GM18499 (cell line): Measurements from ENCODE around the gene ODAPH.
"Not testable (repeated sequence)": the region's sequence is repeated elsewhere in the genome, so short reads cannot be mapped to it uniquely, and the experiment has no call there.

Experiments
- ATAC-seq: cut with Tn5 transposase; IDR thresholded peaks from one replicate; pipeline ENCODE4 v1.9.1; 2021; ENCODE audit warnings: moderate number of reproducible peaks; ENCODE audit not compliant: insufficient read depth, unreplicated experiment

ODAPH gene

GRCh38 chr4:75555294-75556164 lies at the start of gene ODAPH:
Gene ODAPH, plus strand, starts transcription at chr4:75556066. Its CDS starts 17 bp downstream, at chr4:75556083.
- peak; percentile 99 for ATAC-seq

- not testable (repeated sequence) for ATAC-seq
Observed at GRCh38 chr4:75509592-75509991, 46.3 kb upstream of the ODAPH start.

GRCh38 chr4:75511841-75512240 lies 44.0 kb upstream of the ODAPH start:
- no peak for ATAC-seq

GRCh38 chr4:75512386-75513211 lies 43.3 kb upstream of the ODAPH start:
- no peak for ATAC-seq

- no peak for ATAC-seq
Observed at GRCh38 chr4:75513526-75514130, 42.2 kb upstream of the ODAPH start.

GRCh38 chr4:75514131-75514948 lies 41.5 kb upstream of the ODAPH start, which contains the start of the genes RCHY1 and THAP6:
Gene RCHY1, minus strand, starts transcription at chr4:75514403. Its CDS starts 117 bp downstream, at chr4:75514286.
Gene THAP6, plus strand, starts transcription at chr4:75514473. Its CDS starts 980 bp downstream, at chr4:75515453.
- peak; percentile 88 for ATAC-seq

GRCh38 chr4:75514949-75515612 lies 40.8 kb upstream of the ODAPH start:
- ATAC-seq: no peak

- no peak for ATAC-seq
Observed at GRCh38 chr4:75516144-75516543, 39.7 kb upstream of the ODAPH start.

- not testable (repeated sequence) for ATAC-seq
Observed at GRCh38 chr4:75519452-75519851, 36.4 kb upstream of the ODAPH start.

GRCh38 chr4:75525086-75525485 lies 30.8 kb upstream of the ODAPH start:
- no peak for ATAC-seq

- no peak for ATAC-seq
Observed at GRCh38 chr4:75525910-75526309, 30.0 kb upstream of the ODAPH start.

- ATAC-seq: no peak
Observed at GRCh38 chr4:75527482-75527881, 28.4 kb upstream of the ODAPH start.

- ATAC-seq: no peak
Observed at GRCh38 chr4:75530556-75531322, 25.1 kb upstream of the ODAPH start.

- not testable (repeated sequence) for ATAC-seq
Observed at GRCh38 chr4:75531536-75532143, 24.2 kb upstream of the ODAPH start.

GRCh38 chr4:75533339-75533887 lies 22.5 kb upstream of the ODAPH start:
- not testable (repeated sequence) for ATAC-seq

GRCh38 chr4:75533926-75534325 lies 21.9 kb upstream of the ODAPH start:
- not testable (repeated sequence) for ATAC-seq

- not testable (repeated sequence) for ATAC-seq
Observed at GRCh38 chr4:75537308-75537707, 18.6 kb upstream of the ODAPH start.

GRCh38 chr4:75542824-75543223 lies 13.0 kb upstream of the ODAPH start:
- no peak for ATAC-seq
